ENCODE results near the gene PHKB.

GRCh38 chr16:47503936-47504335 lies 42.8 kb downstream of the PHKB start:
- TF ChIP-seq, protein P1, sequence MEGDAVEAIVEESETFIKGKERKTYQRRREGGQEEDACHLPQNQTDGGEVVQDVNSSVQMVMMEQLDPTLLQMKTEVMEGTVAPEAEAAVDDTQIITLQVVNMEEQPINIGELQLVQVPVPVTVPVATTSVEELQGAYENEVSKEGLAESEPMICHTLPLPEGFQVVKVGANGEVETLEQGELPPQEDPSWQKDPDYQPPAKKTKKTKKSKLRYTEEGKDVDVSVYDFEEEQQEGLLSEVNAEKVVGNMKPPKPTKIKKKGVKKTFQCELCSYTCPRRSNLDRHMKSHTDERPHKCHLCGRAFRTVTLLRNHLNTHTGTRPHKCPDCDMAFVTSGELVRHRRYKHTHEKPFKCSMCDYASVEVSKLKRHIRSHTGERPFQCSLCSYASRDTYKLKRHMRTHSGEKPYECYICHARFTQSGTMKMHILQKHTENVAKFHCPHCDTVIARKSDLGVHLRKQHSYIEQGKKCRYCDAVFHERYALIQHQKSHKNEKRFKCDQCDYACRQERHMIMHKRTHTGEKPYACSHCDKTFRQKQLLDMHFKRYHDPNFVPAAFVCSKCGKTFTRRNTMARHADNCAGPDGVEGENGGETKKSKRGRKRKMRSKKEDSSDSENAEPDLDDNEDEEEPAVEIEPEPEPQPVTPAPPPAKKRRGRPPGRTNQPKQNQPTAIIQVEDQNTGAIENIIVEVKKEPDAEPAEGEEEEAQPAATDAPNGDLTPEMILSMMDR (IDR thresholded peaks at IDR 0.05; ENCODE audit: poor library complexity, severe bottlenecking): no peak
- TF ChIP-seq REST (IDR thresholded peaks at IDR 0.05; ENCODE audit: borderline replicate concordance): no peak
